Natural killer cell (primary cell): ENCODE data around the gene CD79A. TPM values are rescaled to one million over a fixed set of nuclear protein-coding genes. Genes with fewer than 3 reads are reported as not detected.

ENCODE experiments used
- ATAC-seq, 3 donors: fragments of 150-1000 bp in 2 of 3; fragments of 200-7000 bp in 1 of 3; cut with Tn5 transposase; 1 replicate in 1 of 3; 2 replicates in 2 of 3; pipeline ENCODE4 v1.10.0; 2021; ENCODE audit warnings: mild to moderate bottlenecking in 2 of 3, moderate library complexity in 2 of 3
- DNase-seq, 2 donors: peaks; one replicate each; pipeline versions ENCODE4 v3.0.0 to v3.0.0-alpha.2; 2013 to 2021; ENCODE audit warnings: mixed read lengths in 1 of 2
- H3K27ac ChIP-seq: one replicate; pipeline ENCODE4 v1.5.1; 2013; ENCODE audit warnings: mild to moderate bottlenecking, low read length
- H3K27me3 ChIP-seq: one replicate; pipeline ENCODE4 v1.6.1; 2013; ENCODE audit warnings: low read length; ENCODE audit not compliant: control insufficient read depth, insufficient read depth
- H3K36me3 ChIP-seq: one replicate; pipeline ENCODE4 v1.6.1; 2013; ENCODE audit warnings: low read length; ENCODE audit not compliant: control insufficient read depth, insufficient read depth
- H3K4me1 ChIP-seq: one replicate; pipeline ENCODE4 v1.6.1; 2013; ENCODE audit warnings: low read length; ENCODE audit not compliant: control insufficient read depth, insufficient read depth
- H3K4me3 ChIP-seq: one replicate; pipeline ENCODE4 v1.5.1; 2013; ENCODE audit warnings: low read length
- H3K9me3 ChIP-seq: one replicate; pipeline ENCODE4 v1.6.1; 2013; ENCODE audit warnings: low read length; ENCODE audit not compliant: control insufficient read depth, insufficient read depth
- H3K27ac Mint-ChIP-seq, 2 donors: one replicate each; pipeline ENCODE4 v1.8.0; 2022; ENCODE audit warnings: mild to moderate bottlenecking in 2 of 2, mixed read lengths in 2 of 2, moderate library complexity in 1 of 2
- H3K27me3 Mint-ChIP-seq, 2 donors: one replicate each; pipeline ENCODE4 v1.8.0; 2022; ENCODE audit warnings: low read depth in 2 of 2, mixed read lengths in 2 of 2
- H3K36me3 Mint-ChIP-seq: one replicate; pipeline ENCODE4 v1.8.0; 2022; ENCODE audit warnings: mixed read lengths
- H3K4me1 Mint-ChIP-seq, 2 donors: one replicate each; pipeline ENCODE4 v1.8.0; 2022; ENCODE audit warnings: mixed read lengths in 2 of 2
- H3K4me3 Mint-ChIP-seq: one replicate; pipeline ENCODE4 v1.8.0; 2022; ENCODE audit warnings: mild to moderate bottlenecking, moderate library complexity, mixed read lengths
- H3K9me3 Mint-ChIP-seq, 2 donors: one replicate each; pipeline ENCODE4 v1.8.0; 2022; ENCODE audit warnings: mixed read lengths in 2 of 2
- WGBS: methylation state at CpG from one replicate; pipeline ENCODE4 v1.1.7; 2013; ENCODE audit warnings: missing lambda C conversion rate; ENCODE audit not compliant: insufficient coverage; 5-methylcytosine and 5-hydroxymethylcytosine counted together
- intact Hi-C: fragments of 100-400 bp; cut with micrococcal nuclease; formaldehyde crosslinking; loops from one replicate; pipeline ENCODE4 v1.14.2; 2022
- total RNA-seq, 4 donors: library from RNA; stranded (reverse); fragments of 120-200 nt in 1 of 4; gene quantifications; one replicate each; pipeline versions ENCODE4 v1.2.3 to v1.2.4, GENCODE V29; 2013 to 2022
- TF ChIP-seq, protein P1 (sequence below): fragments of 200-600 bp; IDR thresholded peaks from one replicate; pipeline ENCODE4 v1.8.0; 2022; ENCODE audit warnings: antibody characterized with exemption

Gene CD79A
- total RNA-seq, 3 donors from 2014 or later (not counting 1 experiment from before 2014, with no cell fraction given) = 5.6 to 35.5 (median 6.0) TPM

DNA sequence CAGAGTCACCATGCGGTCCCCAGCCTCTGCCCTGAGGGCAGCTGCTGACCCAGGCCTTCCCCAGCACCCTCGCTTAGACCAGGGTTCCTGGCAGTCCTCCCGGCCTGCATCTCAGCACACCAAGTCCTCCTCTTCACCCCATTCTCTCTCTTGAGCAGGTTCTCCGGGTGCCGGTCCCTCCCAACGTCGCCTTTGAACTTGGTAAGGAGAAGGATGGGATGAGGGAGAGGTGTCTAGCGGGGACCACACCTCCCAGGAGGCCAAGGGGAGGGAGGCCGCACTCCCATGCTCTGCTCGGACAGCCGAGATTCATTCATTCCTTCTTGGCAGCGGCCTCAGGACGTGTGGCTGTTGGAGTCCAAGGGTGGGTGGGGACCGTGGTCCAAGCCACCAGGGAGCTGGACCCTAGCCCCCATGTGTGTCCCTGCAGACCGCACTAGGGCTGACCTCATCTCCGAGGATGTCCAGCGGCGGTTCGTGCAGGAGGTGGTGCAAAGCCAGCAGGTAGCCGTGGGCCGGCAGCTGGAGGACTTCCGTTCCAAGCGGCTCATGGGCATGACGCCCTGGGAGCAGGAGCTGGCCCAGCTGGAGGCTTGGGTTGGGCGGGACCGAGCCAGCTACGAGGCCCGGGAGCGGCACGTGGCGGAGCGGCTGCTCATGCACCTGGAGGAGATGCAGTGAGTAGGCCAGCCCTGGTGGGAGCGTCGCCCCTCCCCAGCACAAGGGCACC, 15.3 kb downstream of the CD79A start:
- 95% methylated on average over 34 of the region's 34 CpGs for WGBS
- H3K27me3 Mint-ChIP-seq = no peaks in the 10 kb centered on the region
- H3K4me3 Mint-ChIP-seq = no peak overlapping the region
- ATAC-seq (no peak), DNase-seq (no peak)
- H3K4me3 ChIP-seq = no peak overlapping the region
- H3K27ac Mint-ChIP-seq = peak overlapping the region; percentile 85 to 88
- TF ChIP-seq, protein P1, sequence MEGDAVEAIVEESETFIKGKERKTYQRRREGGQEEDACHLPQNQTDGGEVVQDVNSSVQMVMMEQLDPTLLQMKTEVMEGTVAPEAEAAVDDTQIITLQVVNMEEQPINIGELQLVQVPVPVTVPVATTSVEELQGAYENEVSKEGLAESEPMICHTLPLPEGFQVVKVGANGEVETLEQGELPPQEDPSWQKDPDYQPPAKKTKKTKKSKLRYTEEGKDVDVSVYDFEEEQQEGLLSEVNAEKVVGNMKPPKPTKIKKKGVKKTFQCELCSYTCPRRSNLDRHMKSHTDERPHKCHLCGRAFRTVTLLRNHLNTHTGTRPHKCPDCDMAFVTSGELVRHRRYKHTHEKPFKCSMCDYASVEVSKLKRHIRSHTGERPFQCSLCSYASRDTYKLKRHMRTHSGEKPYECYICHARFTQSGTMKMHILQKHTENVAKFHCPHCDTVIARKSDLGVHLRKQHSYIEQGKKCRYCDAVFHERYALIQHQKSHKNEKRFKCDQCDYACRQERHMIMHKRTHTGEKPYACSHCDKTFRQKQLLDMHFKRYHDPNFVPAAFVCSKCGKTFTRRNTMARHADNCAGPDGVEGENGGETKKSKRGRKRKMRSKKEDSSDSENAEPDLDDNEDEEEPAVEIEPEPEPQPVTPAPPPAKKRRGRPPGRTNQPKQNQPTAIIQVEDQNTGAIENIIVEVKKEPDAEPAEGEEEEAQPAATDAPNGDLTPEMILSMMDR = no peak
- no peaks in the 10 kb centered on the region for H3K9me3 ChIP-seq
- H3K4me1 Mint-ChIP-seq = peaks cover 55 to 76% of the 10 kb centered on the region in 2 donors
- H3K36me3 ChIP-seq = peaks cover 67% of the 10 kb centered on the region
- intact Hi-C loops = no loop called here
- peaks cover 14% of the 10 kb centered on the region for H3K36me3 Mint-ChIP-seq
- no peaks in the 10 kb centered on the region for H3K9me3 Mint-ChIP-seq
- peak overlapping the region; percentile 53 for H3K27ac ChIP-seq
- no peaks in the 10 kb centered on the region for H3K27me3 ChIP-seq
- peaks cover 96% of the 10 kb centered on the region for H3K4me1 ChIP-seq

DNA sequence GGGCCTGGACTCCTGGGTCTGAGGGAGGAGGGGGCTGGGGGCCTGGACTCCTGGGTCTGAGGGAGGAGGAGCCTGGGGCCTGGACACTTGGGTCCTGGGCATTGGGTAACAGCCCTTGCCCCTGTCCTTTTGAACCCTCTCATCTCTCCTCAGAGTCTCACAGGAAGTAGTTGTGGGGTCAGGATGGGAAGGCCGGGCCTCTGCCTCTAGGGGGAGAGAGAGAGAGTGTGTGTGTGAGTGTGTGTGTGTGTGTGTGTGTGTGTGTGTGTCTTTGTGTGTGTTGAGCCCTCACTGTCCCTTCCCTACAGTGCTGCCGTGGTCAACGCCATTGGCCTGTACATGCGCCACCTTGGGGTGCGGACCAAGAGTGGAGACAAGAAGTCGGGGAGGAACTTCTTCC, 16.8 kb downstream of the CD79A start:
- H3K4me3 ChIP-seq = no peak overlapping the region
- no peaks in the 10 kb centered on the region for H3K9me3 ChIP-seq
- 63% methylated on average over 6 of the region's 6 CpGs for WGBS
- H3K27ac Mint-ChIP-seq = peak overlapping the region; percentile 77 to 92
- H3K27me3 Mint-ChIP-seq = no peaks in the 10 kb centered on the region
- no peaks in the 10 kb centered on the region for H3K27me3 ChIP-seq
- intact Hi-C loops = no loop called here
- peak overlapping the region; percentile 39 for H3K27ac ChIP-seq
- no peaks in the 10 kb centered on the region for H3K9me3 Mint-ChIP-seq
- DNase-seq (peak in 1 of 2 donors; percentile 58), ATAC-seq (peak; percentile 48 to 70 (median 49))
- peaks cover 89% of the 10 kb centered on the region for H3K4me1 ChIP-seq
- H3K36me3 ChIP-seq = peaks cover 75% of the 10 kb centered on the region
- TF ChIP-seq, protein P1 = no peak
- peaks cover 45 to 75% of the 10 kb centered on the region in 2 donors for H3K4me1 Mint-ChIP-seq
- peak overlapping the region; percentile 42 for H3K4me3 Mint-ChIP-seq
- peaks cover 15% of the 10 kb centered on the region for H3K36me3 Mint-ChIP-seq

- Histone ChIP-seq H3K27ac (peak overlapping the region; percentile 39), H3K4me3 (no peak overlapping the region), H3K27me3 (no peaks in the 10 kb centered on the region), H3K9me3 (no peaks in the 10 kb centered on the region), H3K36me3 (peaks cover 75% of the 10 kb centered on the region), H3K4me1 (peaks cover 84% of the 10 kb centered on the region)
- intact Hi-C loops = no loop called here
- H3K27ac Mint-ChIP-seq = peak overlapping the region; percentile 77 to 92
- peak overlapping the region; percentile 11 for H3K4me3 Mint-ChIP-seq
- no peaks in the 10 kb centered on the region for H3K9me3 Mint-ChIP-seq
- DNase-seq = no peak
- TF ChIP-seq, protein P1 = no peak
- H3K36me3 Mint-ChIP-seq = peaks cover 20% of the 10 kb centered on the region
- WGBS = 91% methylated on average over 13 of the region's 14 CpGs
- no peaks in the 10 kb centered on the region for H3K27me3 Mint-ChIP-seq
- ATAC-seq = no peak
- peaks cover 45 to 75% of the 10 kb centered on the region in 2 donors for H3K4me1 Mint-ChIP-seq
Observed at GRCh38 chr19:41894350-41894749, 17.3 kb downstream of the CD79A start.
